H9 (cell line): ENCODE data around the gene FN1. TPM values are rescaled to one million over a fixed set of nuclear protein-coding genes. Genes with fewer than 3 reads are reported as not detected.

Experiments used
- DNase-seq: peaks from one replicate; pipeline ENCODE4 v3.0.0-alpha.2; 2017
- H2AFZ ChIP-seq: one replicate; pipeline ENCODE4 v1.6.1; 2013; ENCODE audit warnings: mild to moderate bottlenecking, low read length, control low read depth, moderate library complexity
- H2AK5ac ChIP-seq: 2 replicates; pipeline ENCODE4 v1.6.1; 2013; ENCODE audit warnings: low read length, control low read depth, mixed read lengths; ENCODE audit not compliant: insufficient read length
- H2BK120ac ChIP-seq: one replicate; pipeline ENCODE4 v1.6.1; 2013; ENCODE audit warnings: low read depth, mild to moderate bottlenecking, low read length, control low read depth, inconsistent platforms; ENCODE audit not compliant: poor library complexity, severe bottlenecking
- H2BK12ac ChIP-seq: 2 replicates; pipeline ENCODE4 v1.6.1; 2013; ENCODE audit warnings: low read length, control low read depth, mixed read lengths, low read depth; ENCODE audit not compliant: insufficient read length
- H2BK15ac ChIP-seq: 2 replicates; pipeline ENCODE4 v1.6.1; 2013; ENCODE audit warnings: low read depth, low read length, control low read depth
- H2BK20ac ChIP-seq: one replicate; pipeline ENCODE4 v1.6.1; 2013; ENCODE audit warnings: low read depth, mild to moderate bottlenecking, low read length, control low read depth, inconsistent platforms; ENCODE audit not compliant: poor library complexity, severe bottlenecking
- H2BK5ac ChIP-seq: 2 replicates; pipeline ENCODE4 v1.6.1; 2013; ENCODE audit warnings: low read length, control low read depth, mixed read lengths; ENCODE audit not compliant: insufficient read length
- H3K14ac ChIP-seq: 2 replicates; pipeline ENCODE4 v1.6.1; 2013; ENCODE audit warnings: low read length, control low read depth; ENCODE audit not compliant: insufficient read depth
- H3K18ac ChIP-seq: 2 replicates; pipeline ENCODE4 v1.6.1; 2013; ENCODE audit warnings: low read depth, mild to moderate bottlenecking, mixed read lengths, low read length, control low read depth; ENCODE audit not compliant: insufficient read length
- H3K23ac ChIP-seq: 2 replicates; pipeline ENCODE4 v1.6.1; 2013; ENCODE audit warnings: low read length, control low read depth, mixed read lengths, low read depth; ENCODE audit not compliant: insufficient read length
- H3K23me2 ChIP-seq: 2 replicates; pipeline ENCODE4 v1.6.1; 2013; ENCODE audit warnings: low read depth, mild to moderate bottlenecking, mixed read lengths, low read length, control low read depth; ENCODE audit not compliant: insufficient read length, poor library complexity, severe bottlenecking
- H3K27ac ChIP-seq: 2 replicates; pipeline ENCODE4 v1.5.1; 2013; ENCODE audit warnings: low read length, control low read depth, mixed read lengths, low read depth; ENCODE audit not compliant: insufficient read length
- H3K27me3 ChIP-seq: 2 replicates; pipeline ENCODE4 v1.6.1; 2013; ENCODE audit warnings: low read length, control low read depth, inconsistent platforms; ENCODE audit not compliant: insufficient read depth
- H3K4ac ChIP-seq: 2 replicates; pipeline ENCODE4 v1.6.1; 2013; ENCODE audit warnings: low read depth, mild to moderate bottlenecking, control low read depth, inconsistent platforms, low read length, moderate library complexity
- H3K4me1 ChIP-seq: 2 replicates; pipeline ENCODE4 v1.6.1; 2013; ENCODE audit warnings: low read length, control low read depth, inconsistent platforms; ENCODE audit not compliant: insufficient read depth
- H3K4me2 ChIP-seq: 2 replicates; pipeline ENCODE4 v1.6.1; 2013; ENCODE audit warnings: low read length, control low read depth, mixed read lengths; ENCODE audit not compliant: insufficient read length, insufficient read depth
- H3K56ac ChIP-seq: 2 replicates; pipeline ENCODE4 v1.6.1; 2013; ENCODE audit warnings: low read depth, mild to moderate bottlenecking, mixed read lengths, low read length, control low read depth; ENCODE audit not compliant: insufficient read length
- H3K79me1 ChIP-seq: 2 replicates; pipeline ENCODE4 v1.6.1; 2013; ENCODE audit warnings: low read depth, mild to moderate bottlenecking, moderate library complexity, low read length, control low read depth, inconsistent platforms; ENCODE audit not compliant: insufficient read depth, poor library complexity, severe bottlenecking
- H3K79me2 ChIP-seq: 2 replicates; pipeline ENCODE4 v1.6.1; 2013; ENCODE audit warnings: low read length, control low read depth, inconsistent platforms; ENCODE audit not compliant: insufficient read depth
- H3K9ac ChIP-seq: 2 replicates; pipeline ENCODE4 v1.6.1; 2013; ENCODE audit warnings: low read length, control low read depth, mixed read lengths; ENCODE audit not compliant: insufficient read length; ENCODE audit errors: extremely low read depth
- H3K9me3 ChIP-seq: one replicate; pipeline ENCODE4 v1.6.1; 2013; ENCODE audit warnings: low read depth, low read length, inconsistent platforms; ENCODE audit not compliant: control insufficient read depth
- H3T11ph ChIP-seq: one replicate; pipeline ENCODE4 v1.6.1; 2013; ENCODE audit warnings: mild to moderate bottlenecking, low read length, control low read depth, inconsistent platforms
- H4K20me1 ChIP-seq: one replicate; pipeline ENCODE4 v1.6.1; 2013; ENCODE audit not compliant: control insufficient read depth, insufficient read length, insufficient read depth
- H4K5ac ChIP-seq: 2 replicates; pipeline ENCODE4 v1.6.1; 2013; ENCODE audit warnings: low read depth, mild to moderate bottlenecking, mixed read lengths, low read length, control low read depth; ENCODE audit not compliant: insufficient read length
- H4K8ac ChIP-seq: replicated peaks from 2 replicates; pipeline ENCODE4 v1.6.1; 2013; ENCODE audit warnings: low read length, control low read depth, mixed read lengths, low read depth; ENCODE audit not compliant: insufficient read length
- H4K91ac ChIP-seq: 2 replicates; pipeline ENCODE4 v1.6.1; 2013; ENCODE audit warnings: low read depth, mild to moderate bottlenecking, moderate library complexity, mixed read lengths, low read length, control low read depth; ENCODE audit not compliant: insufficient read length
- H3K27ac Mint-ChIP-seq, 3 experiments: 2 replicates in 2 of 3; 3 replicates in 1 of 3; pipeline ENCODE4 v1.8.0; 2020 to 2021; ENCODE audit warnings: mixed read lengths in 3 of 3, mild to moderate bottlenecking in 1 of 3, moderate library complexity in 1 of 3
- H3K27me3 Mint-ChIP-seq: 2 replicates; pipeline ENCODE4 v1.8.0; 2021; ENCODE audit warnings: low read depth, mild to moderate bottlenecking, moderate library complexity, mixed read lengths
- H3K36me3 Mint-ChIP-seq, 3 experiments: 2 replicates in 2 of 3; 3 replicates in 1 of 3; pipeline ENCODE4 v1.8.0; 2020 to 2021; ENCODE audit warnings: low read depth in 3 of 3, mixed read lengths in 3 of 3; ENCODE audit not compliant: insufficient read depth in 1 of 3
- H3K4me1 Mint-ChIP-seq, 2 experiments: 2 replicates each; pipeline ENCODE4 v1.8.0; 2020; ENCODE audit warnings: mixed read lengths in 2 of 2
- H3K4me3 Mint-ChIP-seq, 2 experiments: 2 replicates in 1 of 2; 3 replicates in 1 of 2; pipeline ENCODE4 v1.8.0; 2020 to 2021; ENCODE audit warnings: mild to moderate bottlenecking in 2 of 2, mixed read lengths in 2 of 2, moderate library complexity in 1 of 2
- H3K9me3 Mint-ChIP-seq, 2 experiments: 2 replicates in 1 of 2; 3 replicates in 1 of 2; pipeline ENCODE4 v1.8.0; 2020; ENCODE audit warnings: mild to moderate bottlenecking in 2 of 2, mixed read lengths in 2 of 2, moderate library complexity in 1 of 2
- WGBS: extraction: QIAGEN DNeasy Blood & Tissue Kit; methylation state at CpG from one replicate; pipeline ENCODE4 v1.1.7; 2013; ENCODE audit warnings: missing lambda C conversion rate, low lambda C conversion rate, mixed read lengths; ENCODE audit not compliant: insufficient read length; ENCODE audit errors: extremely low coverage; 5-methylcytosine and 5-hydroxymethylcytosine counted together
- total RNA-seq: library from RNA; stranded (reverse); gene quantifications from 2 replicates; pipeline ENCODE4 v1.2.1, GENCODE V29; 2021
- TF ChIP-seq, protein P1 (sequence below): fragments of 200-600 bp; sonication (generic); conservative IDR thresholded peaks from 3 replicates; pipeline ENCODE4 v1.8.0; 2021; ENCODE audit warnings: antibody characterized with exemption, mild to moderate bottlenecking

Gene FN1
- total RNA-seq, 1 experiment from 2014 or later: 56.0 TPM

DNA sequence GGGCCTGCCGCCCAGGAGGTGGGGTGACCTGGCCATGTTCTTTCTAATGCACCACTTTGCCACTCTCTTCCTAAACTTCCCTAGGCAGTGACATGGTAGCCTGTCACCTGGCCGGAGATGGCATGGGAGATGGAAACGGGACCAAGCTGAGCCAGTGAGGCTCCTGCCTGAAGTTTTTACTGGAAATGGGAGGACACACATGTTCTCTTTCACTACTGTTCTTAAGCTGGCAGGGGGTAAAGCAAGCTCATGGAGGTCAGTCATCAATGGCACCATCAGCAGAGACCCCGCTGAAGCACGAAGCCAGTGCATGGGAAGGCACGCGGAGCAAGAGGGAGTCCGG is 73.3 kb downstream of the FN1 start:
- WGBS: no CpG with 5 or more reads among the region's 8 CpGs
- H4K8ac ChIP-seq: no peak overlapping the region

More for the DNA sequence above, 73.3 kb downstream of the FN1 start:
- no peak for DNase-seq
- Histone ChIP-seq H3K9ac (no peak overlapping the region), H4K91ac (no peak overlapping the region), H4K20me1 (no peaks in the 10 kb centered on the region), H3K79me2 (no peaks in the 10 kb centered on the region), H3K4me2 (no peak overlapping the region), H3K9me3 (no peaks in the 10 kb centered on the region), H4K5ac (no peak overlapping the region), H2BK12ac (no peak overlapping the region), H3K23me2 (no peaks in the 10 kb centered on the region), H3K56ac (no peak overlapping the region), H3K14ac (no peak overlapping the region), H3T11ph (no peak overlapping the region), H3K27ac (no peak overlapping the region), H2BK20ac (no peak overlapping the region), H3K23ac (no peak overlapping the region), H3K4ac (no peak overlapping the region), H2AFZ (no peak overlapping the region), H3K4me1 (no peaks in the 10 kb centered on the region), H2BK120ac (no peak overlapping the region), H3K18ac (no peak overlapping the region), H3K79me1 (no peaks in the 10 kb centered on the region), H3K27me3 (no peaks in the 10 kb centered on the region), H2BK15ac (no peak overlapping the region), H2AK5ac (no peak overlapping the region), H2BK5ac (no peak overlapping the region)
- TF ChIP-seq, protein P1, sequence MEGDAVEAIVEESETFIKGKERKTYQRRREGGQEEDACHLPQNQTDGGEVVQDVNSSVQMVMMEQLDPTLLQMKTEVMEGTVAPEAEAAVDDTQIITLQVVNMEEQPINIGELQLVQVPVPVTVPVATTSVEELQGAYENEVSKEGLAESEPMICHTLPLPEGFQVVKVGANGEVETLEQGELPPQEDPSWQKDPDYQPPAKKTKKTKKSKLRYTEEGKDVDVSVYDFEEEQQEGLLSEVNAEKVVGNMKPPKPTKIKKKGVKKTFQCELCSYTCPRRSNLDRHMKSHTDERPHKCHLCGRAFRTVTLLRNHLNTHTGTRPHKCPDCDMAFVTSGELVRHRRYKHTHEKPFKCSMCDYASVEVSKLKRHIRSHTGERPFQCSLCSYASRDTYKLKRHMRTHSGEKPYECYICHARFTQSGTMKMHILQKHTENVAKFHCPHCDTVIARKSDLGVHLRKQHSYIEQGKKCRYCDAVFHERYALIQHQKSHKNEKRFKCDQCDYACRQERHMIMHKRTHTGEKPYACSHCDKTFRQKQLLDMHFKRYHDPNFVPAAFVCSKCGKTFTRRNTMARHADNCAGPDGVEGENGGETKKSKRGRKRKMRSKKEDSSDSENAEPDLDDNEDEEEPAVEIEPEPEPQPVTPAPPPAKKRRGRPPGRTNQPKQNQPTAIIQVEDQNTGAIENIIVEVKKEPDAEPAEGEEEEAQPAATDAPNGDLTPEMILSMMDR: no peak
- Mint-ChIP-seq H3K4me1 (no peaks in the 10 kb centered on the region), H3K27ac (no peak overlapping the region; a peak in 1 of 7 replicates), H3K27me3 (no peaks in the 10 kb centered on the region), H3K36me3 (peaks cover 13 to 56% (median 32%) of the 10 kb centered on the region in 3 experiments), H3K4me3 (no peak overlapping the region), H3K9me3 (no peaks in the 10 kb centered on the region)
